Prostate gland (tissue), 2 donors: ENCODE results near the gene CCT7. TPM values are rescaled to one million over a fixed set of nuclear protein-coding genes. Genes with fewer than 3 reads are reported as not detected.
"Not testable (repeated sequence)": the region's sequence is repeated elsewhere in the genome, so short reads cannot be mapped to it uniquely, and the experiment has no call there.

Experiments used
- DNase-seq: peaks from one replicate; pipeline ENCODE4 v3.0.0-alpha.2; 2019; ENCODE audit warnings: low spot score
- H3K27ac ChIP-seq, 2 donors: fragments of 200-600 bp; sonication (generic); 2 replicates each; pipeline ENCODE4 v1.5.1; 2017 to 2019
- H3K27me3 ChIP-seq: fragments of 200-600 bp; sonication (generic); replicated peaks from 2 replicates; pipeline ENCODE4 v1.5.1; 2019; ENCODE audit not compliant: insufficient read depth
- H3K36me3 ChIP-seq, 2 donors: fragments of 200-600 bp; sonication (generic); 1 replicate in 1 of 2; 2 replicates in 1 of 2; pipeline versions ENCODE4 v1.5.1 to v1.8.1; 2017 to 2019
- H3K4me1 ChIP-seq: fragments of 200-600 bp; sonication (generic); replicated peaks from 2 replicates; pipeline ENCODE4 v1.5.1; 2019
- H3K4me3 ChIP-seq, 2 donors: fragments of 200-600 bp; sonication (generic); 2 replicates each; pipeline ENCODE4 v1.5.1; 2017 to 2019
- H3K9me3 ChIP-seq: fragments of 200-600 bp; sonication (generic); 2 replicates; pipeline ENCODE4 v1.5.1; 2017
- CTCF ChIP-seq, 4 experiments: fragments of 200-600 bp in 2 of 4; fragments of 450-650 bp in 2 of 4; sonication (generic) in 2 of 4; IDR thresholded peaks; 1 replicate in 3 of 4; 2 replicates in 1 of 4; pipeline ENCODE4 v1.5.1; 2016 to 2019; ENCODE audit warnings: antibody characterized with exemption in 4 of 4, mild to moderate bottlenecking in 2 of 4, moderate library complexity in 2 of 4
- POLR2A ChIP-seq: fragments of 450-650 bp; IDR thresholded peaks from one replicate; pipeline ENCODE4 v1.6.1; 2016; ENCODE audit warnings: antibody characterized with exemption, mild to moderate bottlenecking
- POLR2AphosphoS5 ChIP-seq: sonication (generic); formaldehyde crosslinking; IDR thresholded peaks from one replicate; pipeline ENCODE4 v1.6.1; 2017; ENCODE audit warnings: antibody characterized with exemption
- WGBS: methylation state at CpG from one replicate; pipeline ENCODE4 v1.1.5; 2018; 5-methylcytosine and 5-hydroxymethylcytosine counted together
- intact Hi-C: fragments of 100-400 bp; cut with DNase I; formaldehyde crosslinking; loops from one replicate; pipeline ENCODE4 v1.14.2; 2022
- total RNA-seq, 2 donors: library from RNA; depleted of rRNA; stranded (reverse); fragments of >200 nt; gene quantifications; one replicate each; pipeline ENCODE4 v1.1.0, GENCODE V29; 2016

CCT7 gene
- total RNA-seq = 100 to 1,000 TPM; 206 to 242 TPM

- H3K36me3 ChIP-seq = no peaks in the 10 kb centered on the region
- H3K4me1 ChIP-seq = peaks cover 6% of the 10 kb centered on the region
- intact Hi-C loops = loop anchor here (5.0 kb wide), 1 partner anchor 153 kb away; the partner anchor contains the start of gene ALMS1
- under 1% methylated on average over 62 of the region's 69 CpGs for WGBS
- no peaks in the 10 kb centered on the region for H3K9me3 ChIP-seq
- H3K27ac ChIP-seq = peak within 1 kb of the TSS; percentile 85 to 92
- peak; percentile 92 for DNase-seq
- H3K4me3 ChIP-seq = peak within 1 kb of the TSS; percentile 60 to 77
- H3K27me3 ChIP-seq = no peaks in the 10 kb centered on the region
- TF ChIP-seq POLR2A = peak; percentile 45
- no peak for TF ChIP-seq CTCF (IDR thresholded peaks at IDR 0.05)
- TF ChIP-seq POLR2AphosphoS5 = peak; percentile 95
Observed at GRCh38 chr2:73233932-73234832, at the start of gene CCT7. CCT7 (plus strand) TSS chr2:73234308; CDS start chr2:73234379, 71 bp downstream.

- no peak for TF ChIP-seq CTCF (IDR thresholded peaks at IDR 0.05)
- TF ChIP-seq POLR2AphosphoS5 = no peak
- TF ChIP-seq POLR2A = no peak
- intact Hi-C loops = no loop called here
- H3K27me3 ChIP-seq = no peaks in the 10 kb centered on the region
- H3K27ac ChIP-seq = no peak overlapping the region
- H3K4me1 ChIP-seq = no peaks in the 10 kb centered on the region
- no peaks in the 10 kb centered on the region for H3K9me3 ChIP-seq
- 80% methylated on average over 2 of the region's 2 CpGs for WGBS
- no peak for DNase-seq
- no peak overlapping the region for H3K4me3 ChIP-seq
- H3K36me3 ChIP-seq = no peaks in the 10 kb centered on the region
Observed at GRCh38 chr2:73185965-73186364, 48.1 kb upstream of the CCT7 start.

- 41% methylated on average over 2 of the region's 2 CpGs for WGBS
- no peaks in the 10 kb centered on the region for H3K36me3 ChIP-seq
- no peak overlapping the region for H3K4me3 ChIP-seq
- DNase-seq = no peak
- H3K27ac ChIP-seq = no peak overlapping the region
- intact Hi-C loops = no loop called here
- H3K4me1 ChIP-seq = no peaks in the 10 kb centered on the region
- no peaks in the 10 kb centered on the region for H3K9me3 ChIP-seq
- H3K27me3 ChIP-seq = no peaks in the 10 kb centered on the region
- no peak for TF ChIP-seq CTCF (IDR thresholded peaks at IDR 0.05)
- no peak for TF ChIP-seq POLR2A
- TF ChIP-seq POLR2AphosphoS5 = no peak
Observed at GRCh38 chr2:73187549-73187948, 46.6 kb upstream of the CCT7 start.

- Histone ChIP-seq H3K4me1 (peaks cover under 1% of the 10 kb centered on the region), H3K9me3 (no peaks in the 10 kb centered on the region), H3K27me3 (no peaks in the 10 kb centered on the region), H3K4me3 (no peak overlapping the region), H3K36me3 (no peaks in the 10 kb centered on the region), H3K27ac (no peak overlapping the region)
- TF ChIP-seq POLR2AphosphoS5 (no peak), POLR2A (no peak), CTCF (IDR thresholded peaks at IDR 0.05) (no peak)
- intact Hi-C loops = no loop called here
- DNase-seq = no peak
Observed at GRCh38 chr2:73197579-73197978, 36.5 kb upstream of the CCT7 start.

GRCh38 chr2:73200281-73200680, 33.8 kb upstream of the CCT7 start:
- WGBS = 91% methylated on average over 10 of the region's 10 CpGs
- DNase-seq, H3K36me3 ChIP-seq, intact Hi-C loops, H3K27ac ChIP-seq, H3K9me3 ChIP-seq, H3K4me3 ChIP-seq, H3K4me1 ChIP-seq, H3K27me3 ChIP-seq: not testable (repeated sequence)
